ENCODE results near the gene CRTC2. TPM values are rescaled to one million over a fixed set of nuclear protein-coding genes. Genes with fewer than 3 reads are reported as not detected.

CRTC2 gene
- total RNA-seq, 1 experiment from 2014 or later, result 45.7 TPM

- Histone ChIP-seq H2BK5ac (ENCODE audit: insufficient read length, low read length) (no peak overlapping the region), H3K4me1 (ENCODE audit: insufficient read depth, low read length) (no peaks in the 10 kb centered on the region)
These were observed 18.4 kb upstream of the CRTC2 start for GRCh38 chr1:153976819-153977249.

More at GRCh38 chr1:153976819-153977249, 18.4 kb upstream of the CRTC2 start:
- Histone ChIP-seq H3K23ac (ENCODE audit: insufficient read length, low read depth, low read length) (no peak overlapping the region), H4K20me1 (ENCODE audit: control insufficient read depth, insufficient read depth, insufficient read length) (no peaks in the 10 kb centered on the region), H3K27me3 (ENCODE audit: insufficient read depth, low read length) (no peaks in the 10 kb centered on the region), H3K23me2 (ENCODE audit: insufficient read length, low read depth, low read length, poor library complexity, severe bottlenecking) (peaks cover 9% of the 10 kb centered on the region), H3K9me3 (ENCODE audit: control insufficient read depth, low read depth, low read length) (no peaks in the 10 kb centered on the region), H2BK20ac (ENCODE audit: low read depth, low read length, poor library complexity, severe bottlenecking) (no peak overlapping the region), H2BK12ac (ENCODE audit: insufficient read length, low read depth, low read length) (no peak overlapping the region), H3K4me2 (ENCODE audit: insufficient read depth, insufficient read length, low read length) (peak overlapping the region; percentile 94), H3K4ac (ENCODE audit: low read depth, low read length) (no peak overlapping the region), H4K8ac (replicated peaks; ENCODE audit: insufficient read length, low read depth, low read length) (no peak overlapping the region), H2AK5ac (ENCODE audit: insufficient read length, low read length) (no peak overlapping the region), H3T11ph (ENCODE audit: low read length) (no peak overlapping the region), H2BK15ac (ENCODE audit: low read depth, low read length) (no peak overlapping the region), H3K27ac (ENCODE audit: insufficient read length, low read depth, low read length) (no peak overlapping the region), H3K79me1 (ENCODE audit: insufficient read depth, low read depth, low read length, poor library complexity, severe bottlenecking) (no peaks in the 10 kb centered on the region), H3K14ac (ENCODE audit: insufficient read depth, low read length) (peak overlapping the region; percentile 17; the same call in 1 of the 2 replicates), H3K56ac (ENCODE audit: insufficient read length, low read depth, low read length) (no peak overlapping the region), H3K18ac (ENCODE audit: insufficient read length, low read depth, low read length) (no peak overlapping the region), H4K91ac (ENCODE audit: insufficient read length, low read depth, low read length) (no peak overlapping the region), H3K9ac (ENCODE audit: extremely low read depth, insufficient read length, low read length) (peak overlapping the region; percentile 74), H3K79me2 (ENCODE audit: insufficient read depth, low read length) (no peaks in the 10 kb centered on the region), H2AFZ (ENCODE audit: low read length) (no peak overlapping the region), H2BK120ac (ENCODE audit: low read depth, low read length, poor library complexity, severe bottlenecking) (no peak overlapping the region), H4K5ac (ENCODE audit: insufficient read length, low read depth, low read length) (no peak overlapping the region)
- H3K27ac Mint-ChIP-seq, result peak overlapping the region; percentile 91 to 96 (median 96); a peak in 6 of 7 replicates
- DNase-seq, result no peak
- no peaks in the 10 kb centered on the region for H3K27me3 Mint-ChIP-seq (ENCODE audit: low read depth)
- peaks cover 25 to 70% (median 53%) of the 10 kb centered on the region in 3 experiments for H3K36me3 Mint-ChIP-seq (ENCODE audit: insufficient read depth in 1 of 3, low read depth in 3 of 3)
- H3K4me3 Mint-ChIP-seq, result peak overlapping the region; percentile 95 to 99
- no peak for TF ChIP-seq CTCF (conservative IDR thresholded peaks at IDR 0.05)
- H3K9me3 Mint-ChIP-seq, result no peaks in the 10 kb centered on the region
- H3K4me1 Mint-ChIP-seq, result peaks cover 19 to 29% of the 10 kb centered on the region in 2 experiments
- WGBS (ENCODE audit: extremely low coverage, insufficient read length, low lambda C conversion rate), result no CpG with 5 or more reads among the region's 16 CpGs
